Mesendoderm (in vitro differentiated cells): ENCODE measurements around the gene ZNF398.
"Not testable (repeated sequence)": the region's sequence is repeated elsewhere in the genome, so short reads cannot be mapped to it uniquely, and the experiment has no call there.

ENCODE experiments used
- DNase-seq: peaks from one replicate; pipeline ENCODE4 v3.0.0; 2013
- H2AK5ac ChIP-seq: 2 replicates; pipeline ENCODE4 v1.6.1; 2013; ENCODE audit warnings: low read length, inconsistent platforms
- H2BK120ac ChIP-seq: 2 replicates; pipeline ENCODE4 v1.6.1; 2013; ENCODE audit warnings: low read depth, mild to moderate bottlenecking, low read length, moderate library complexity, mixed read lengths
- H2BK15ac ChIP-seq: replicated peaks from 2 replicates; pipeline ENCODE4 v1.6.1; 2013; ENCODE audit warnings: low read depth, mild to moderate bottlenecking, moderate library complexity
- H2BK5ac ChIP-seq: 2 replicates; pipeline ENCODE4 v1.6.1; 2013; ENCODE audit warnings: low read length, inconsistent platforms
- H3K18ac ChIP-seq: 2 replicates; pipeline ENCODE4 v1.6.1; 2013; ENCODE audit warnings: mild to moderate bottlenecking, low read length, mixed read lengths
- H3K23ac ChIP-seq: one replicate; pipeline ENCODE4 v1.6.1; 2013; ENCODE audit warnings: low read length
- H3K27ac ChIP-seq: 2 replicates; pipeline ENCODE4 v1.5.1; 2013; ENCODE audit warnings: low read depth, mild to moderate bottlenecking, inconsistent platforms, low read length, moderate library complexity
- H3K27me3 ChIP-seq: 2 replicates; pipeline ENCODE4 v1.6.1; 2013; ENCODE audit warnings: low read length, control low read depth, mild to moderate bottlenecking, inconsistent platforms; ENCODE audit not compliant: insufficient read depth, poor library complexity
- H3K36me3 ChIP-seq: 2 replicates; pipeline ENCODE4 v1.6.1; 2013; ENCODE audit warnings: low read length, inconsistent platforms; ENCODE audit not compliant: control insufficient read depth, insufficient read depth
- H3K4ac ChIP-seq: one replicate; pipeline ENCODE4 v1.6.1; 2013; ENCODE audit warnings: low read depth, mild to moderate bottlenecking, low read length, moderate library complexity
- H3K4me1 ChIP-seq: 2 replicates; pipeline ENCODE4 v1.6.1; 2013; ENCODE audit warnings: low read depth, low read length, inconsistent platforms; ENCODE audit not compliant: control insufficient read depth
- H3K4me2 ChIP-seq: 2 replicates; pipeline ENCODE4 v1.6.1; 2013; ENCODE audit warnings: low read length
- H3K4me3 ChIP-seq: 2 replicates; pipeline ENCODE4 v1.5.1; 2013; ENCODE audit warnings: mild to moderate bottlenecking, low read length
- H3K56ac ChIP-seq: one replicate; pipeline ENCODE4 v1.6.1; 2013; ENCODE audit warnings: low read length
- H3K79me1 ChIP-seq: 2 replicates; pipeline ENCODE4 v1.6.1; 2013; ENCODE audit warnings: low read length, inconsistent platforms
- H3K79me2 ChIP-seq: 2 replicates; pipeline ENCODE4 v1.6.1; 2013; ENCODE audit warnings: mild to moderate bottlenecking, low read length; ENCODE audit not compliant: control insufficient read depth, insufficient read depth
- H3K9ac ChIP-seq: 2 replicates; pipeline ENCODE4 v1.6.1; 2013; ENCODE audit warnings: low read length, inconsistent platforms
- H4K5ac ChIP-seq: one replicate; pipeline ENCODE4 v1.6.1; 2013; ENCODE audit warnings: low read length
- H4K8ac ChIP-seq: one replicate; pipeline ENCODE4 v1.6.1; 2013; ENCODE audit warnings: low read depth, mild to moderate bottlenecking, control low read depth, low read length, moderate library complexity
- WGBS: extraction: QIAGEN DNeasy Blood & Tissue Kit; methylation state at CpG from one replicate; pipeline ENCODE4 v1.1.7; 2013; ENCODE audit warnings: low lambda C conversion rate, missing lambda C conversion rate; ENCODE audit not compliant: insufficient coverage; ENCODE audit errors: extremely low coverage; 5-methylcytosine and 5-hydroxymethylcytosine counted together

ZNF398 gene

DNA sequence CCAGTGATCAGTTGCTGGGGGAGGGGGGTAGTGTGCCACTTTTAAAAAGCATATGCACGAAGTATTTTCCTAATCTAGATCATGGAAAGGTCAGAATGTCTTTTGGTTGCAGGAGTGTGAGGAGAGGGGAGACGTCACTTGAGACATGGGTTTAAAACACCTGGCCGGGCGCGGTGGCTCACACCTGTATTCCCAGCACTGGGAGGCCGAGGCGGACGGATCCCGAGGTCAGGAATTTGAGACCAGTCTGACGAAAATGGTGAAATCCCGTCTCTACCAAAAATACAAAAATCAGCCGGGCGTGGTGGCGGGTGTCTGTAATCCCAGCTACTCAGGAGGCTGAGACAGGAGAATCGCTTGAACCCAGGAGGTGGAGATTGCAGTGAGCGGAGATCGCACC, 79.1 kb downstream of the ZNF398 start:
- not testable (repeated sequence) for H4K8ac ChIP-seq, H3K4ac ChIP-seq, H3K79me2 ChIP-seq, H3K4me3 ChIP-seq, H2BK15ac ChIP-seq, H3K9ac ChIP-seq, H3K4me1 ChIP-seq, H3K4me2 ChIP-seq, DNase-seq, H3K23ac ChIP-seq, H3K18ac ChIP-seq, H2BK120ac ChIP-seq, H3K79me1 ChIP-seq, H3K56ac ChIP-seq, H4K5ac ChIP-seq, H2BK5ac ChIP-seq, H3K27me3 ChIP-seq, H3K27ac ChIP-seq, H3K36me3 ChIP-seq, H2AK5ac ChIP-seq
- no CpG with 5 or more reads among the region's 17 CpGs for WGBS

DNA sequence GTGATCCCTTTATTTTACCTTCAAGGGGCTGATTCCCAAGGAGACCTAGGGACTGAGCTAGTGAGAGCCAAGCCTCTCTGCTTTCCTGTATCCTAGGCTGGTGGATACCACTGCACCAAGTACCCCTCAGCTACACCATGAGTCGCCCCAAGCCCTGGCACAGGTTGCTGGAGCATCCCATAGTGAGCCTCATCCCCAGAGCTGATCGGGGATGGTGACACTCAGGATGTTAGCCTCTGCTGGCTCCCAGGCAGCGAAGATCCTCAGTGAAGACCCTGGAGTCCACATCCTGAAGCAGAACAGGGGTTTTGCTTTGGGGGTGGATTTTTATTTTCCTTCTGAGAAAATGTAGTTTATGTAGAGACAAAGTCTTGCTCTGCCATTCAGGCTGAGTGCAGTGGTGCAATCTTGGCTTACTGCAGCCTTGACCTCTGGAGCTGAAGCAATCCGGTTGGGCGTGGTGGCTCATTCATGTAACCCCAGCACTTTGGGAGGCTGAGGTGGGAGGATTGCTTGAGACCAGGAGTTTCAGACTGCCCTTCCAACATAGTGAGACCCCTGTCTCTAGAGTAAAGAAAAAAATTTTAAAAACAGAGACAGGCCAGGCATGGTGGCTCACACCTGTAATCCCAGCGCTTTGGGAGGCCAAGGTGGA, 79.7 kb downstream of the ZNF398 start:
- Histone ChIP-seq H3K56ac (no peak overlapping the region), H3K23ac (no peak overlapping the region), H3K4ac (no peak overlapping the region), H2BK5ac (no peak overlapping the region), H2AK5ac (no peak overlapping the region), H3K79me1 (no peaks in the 10 kb centered on the region), H3K27ac (no peak overlapping the region), H4K5ac (no peak overlapping the region), H3K27me3 (no peaks in the 10 kb centered on the region), H3K4me3 (no peak overlapping the region), H2BK120ac (no peak overlapping the region), H3K4me2 (no peak overlapping the region), H3K4me1 (no peaks in the 10 kb centered on the region), H3K9ac (no peak overlapping the region), H3K79me2 (no peaks in the 10 kb centered on the region), H3K36me3 (peaks cover 2% of the 10 kb centered on the region), H4K8ac (no peak overlapping the region), H2BK15ac (no peak overlapping the region), H3K18ac (no peak overlapping the region)
- no peak for DNase-seq
- WGBS: no CpG with 5 or more reads among the region's 6 CpGs

DNA sequence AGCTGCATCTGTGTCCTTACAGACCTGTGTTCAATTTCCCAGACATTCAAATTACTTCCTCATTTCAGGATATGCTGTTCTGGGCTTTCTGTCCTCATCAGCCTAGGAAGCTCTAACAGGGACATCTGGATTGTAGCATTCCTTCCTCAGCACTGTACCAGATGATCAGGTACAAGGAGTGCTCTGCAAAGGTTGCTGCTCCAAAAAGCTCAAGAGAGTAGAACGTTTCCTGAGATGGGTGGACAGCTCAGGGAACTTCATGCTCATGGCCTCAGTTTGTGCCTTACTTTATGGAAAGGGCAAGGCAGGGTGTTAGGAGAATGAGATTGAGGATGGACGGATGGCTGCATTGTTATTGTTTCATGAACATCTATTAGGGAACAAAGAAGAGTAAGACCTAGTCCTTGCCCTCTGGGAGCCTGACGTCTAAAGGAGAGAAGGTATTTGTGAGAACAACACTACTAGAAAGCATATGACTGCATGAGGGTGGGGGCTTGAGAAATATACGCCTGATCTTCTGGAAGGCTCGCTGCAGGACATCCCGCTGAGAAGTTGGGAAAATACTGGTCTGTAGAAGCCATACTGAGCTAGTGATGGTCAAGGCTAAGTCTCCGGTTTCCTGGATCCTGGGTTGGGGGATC, 81.7 kb downstream of the ZNF398 start:
- no peaks in the 10 kb centered on the region for H3K4me1 ChIP-seq
- no peak overlapping the region for H3K27ac ChIP-seq
- H3K36me3 ChIP-seq: no peaks in the 10 kb centered on the region
- no peak overlapping the region for H2AK5ac ChIP-seq
- no peaks in the 10 kb centered on the region for H3K79me1 ChIP-seq
- H3K23ac ChIP-seq: no peak overlapping the region
- no peak overlapping the region for H3K4me2 ChIP-seq
- H3K18ac ChIP-seq: no peak overlapping the region
- H4K5ac ChIP-seq: peak overlapping the region; percentile 56
- H2BK5ac ChIP-seq: no peak overlapping the region
- H3K27me3 ChIP-seq: no peaks in the 10 kb centered on the region
- no peak overlapping the region for H3K4me3 ChIP-seq
- no peak for DNase-seq
- H3K56ac ChIP-seq: no peak overlapping the region
- no peak overlapping the region for H2BK120ac ChIP-seq
- no peak overlapping the region for H3K9ac ChIP-seq
- H3K4ac ChIP-seq: no peak overlapping the region
- H3K79me2 ChIP-seq: no peaks in the 10 kb centered on the region
- no peak overlapping the region for H4K8ac ChIP-seq
- no peak overlapping the region for H2BK15ac ChIP-seq
- no CpG with 5 or more reads among the region's 7 CpGs for WGBS

DNA sequence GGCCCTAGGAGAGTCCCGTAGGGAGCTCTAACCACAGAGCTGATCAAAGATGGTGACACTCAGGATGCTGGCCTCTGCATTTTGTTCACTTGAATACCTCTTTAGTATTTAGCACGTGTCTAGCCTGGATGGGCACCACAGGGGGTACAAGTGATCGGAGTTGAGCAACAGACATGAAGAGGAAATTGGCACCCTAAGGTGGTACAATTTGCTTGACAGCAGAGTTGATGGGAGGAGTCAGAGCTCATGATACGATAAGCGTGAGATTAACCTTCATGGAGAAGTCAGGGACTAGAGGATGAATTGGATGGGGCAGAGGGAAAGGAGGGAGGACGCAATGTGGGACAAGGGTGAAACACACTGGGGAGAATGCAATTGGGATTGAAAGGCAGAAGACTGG, 82.3 kb downstream of the ZNF398 start:
- no CpG with 5 or more reads among the region's 6 CpGs for whole genome bisulfite sequencing
- Histone ChIP-seq H3K4me1 (no peaks in the 10 kb centered on the region), H3K56ac (no peak overlapping the region), H3K79me1 (no peaks in the 10 kb centered on the region), H2AK5ac (no peak overlapping the region), H4K5ac (no peak overlapping the region), H3K18ac (no peak overlapping the region), H4K8ac (no peak overlapping the region), H3K27ac (no peak overlapping the region), H3K36me3 (no peaks in the 10 kb centered on the region), H3K79me2 (no peaks in the 10 kb centered on the region), H3K4me2 (no peak overlapping the region), H2BK15ac (no peak overlapping the region), H3K23ac (no peak overlapping the region), H3K9ac (no peak overlapping the region), H3K4me3 (no peak overlapping the region), H2BK5ac (no peak overlapping the region), H2BK120ac (no peak overlapping the region), H3K27me3 (no peaks in the 10 kb centered on the region), H3K4ac (no peak overlapping the region)
- DNase-seq: no peak

DNA sequence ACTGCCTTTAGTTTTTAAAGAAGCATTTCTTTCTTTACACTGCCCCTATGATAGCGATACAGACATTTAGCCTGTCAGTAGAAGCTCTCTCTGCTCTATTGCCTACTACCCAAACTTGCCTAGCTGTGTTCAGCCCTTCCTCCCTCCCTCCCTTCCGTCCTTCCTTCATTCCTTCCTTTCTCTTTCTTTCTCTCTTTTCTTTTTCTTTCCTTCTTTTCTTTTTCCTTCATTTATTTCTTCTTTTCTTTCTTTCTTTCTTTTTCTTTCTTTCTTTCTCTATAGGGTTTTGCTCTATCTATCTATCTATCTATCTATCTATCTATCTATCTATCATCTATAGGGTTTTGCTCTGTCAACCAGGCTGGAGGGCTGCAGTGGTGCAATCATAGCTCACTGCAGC, 85.1 kb downstream of the ZNF398 start:
- H3K4me2 ChIP-seq: no peak overlapping the region
- no peaks in the 10 kb centered on the region for H3K4me1 ChIP-seq
- no peak overlapping the region for H3K4ac ChIP-seq
- no peak overlapping the region for H2BK15ac ChIP-seq
- no peak overlapping the region for H4K8ac ChIP-seq
- H3K79me1 ChIP-seq: no peaks in the 10 kb centered on the region
- H3K79me2 ChIP-seq: no peaks in the 10 kb centered on the region
- no peaks in the 10 kb centered on the region for H3K27me3 ChIP-seq
- H2BK5ac ChIP-seq: no peak overlapping the region
- no peak overlapping the region for H2AK5ac ChIP-seq
- no peak overlapping the region for H3K23ac ChIP-seq
- H3K18ac ChIP-seq: no peak overlapping the region
- DNase-seq: no peak
- no peak overlapping the region for H3K4me3 ChIP-seq
- H2BK120ac ChIP-seq: no peak overlapping the region
- H3K27ac ChIP-seq: no peak overlapping the region
- no CpG with 5 or more reads among the region's 2 CpGs for WGBS
- no peak overlapping the region for H4K5ac ChIP-seq
- H3K56ac ChIP-seq: no peak overlapping the region
- H3K36me3 ChIP-seq: no peaks in the 10 kb centered on the region
- H3K9ac ChIP-seq: no peak overlapping the region
